Left colon (tissue), 2 donors: ENCODE results near the gene CCDC92B. TPM values are rescaled to one million over a fixed set of nuclear protein-coding genes. Genes with fewer than 3 reads are reported as not detected.
"Not testable (repeated sequence)": the region's sequence is repeated elsewhere in the genome, so short reads cannot be mapped to it uniquely, and the experiment has no call there.

Source experiments
- ATAC-seq: fragments of 200-7000 bp; cut with Tn5 transposase; one replicate; pipeline ENCODE4 v1.9.1; 2020; ENCODE audit warnings: mild to moderate bottlenecking, moderate library complexity
- DNase-seq, 2 donors: peaks; one replicate each; pipeline ENCODE4 v3.0.0-alpha.2; 2020
- intact Hi-C, 2 donors: fragments of 100-400 bp; cut with DNase I in 1 of 2; cut with micrococcal nuclease in 1 of 2; formaldehyde crosslinking; loops; one replicate each; pipeline versions ENCODE4 v1.11.2 to v1.14.0; 2022; cut with DNase I, micrococcal nuclease
- total RNA-seq, 2 donors: library from RNA; stranded (reverse); fragmentation: NEBNext Ultra II Directional; extraction: Animal tissue kit (Norgen Biotek cat#: 25700); gene quantifications; one replicate each; pipeline ENCODE4 v1.2.1, GENCODE V29; 2021
- donor health status: DM: no; HTN: no; CAD: no.
- donor health status: DM: yes; HTN: yes; CAD: no.

Gene CCDC92B
- total RNA-seq, 2 donors from 2014 or later, result 0.92 to 1.5 TPM

- ATAC-seq, result no peak
- peak in 1 of 2 donors; percentile 51 for DNase-seq
- intact Hi-C loops, result no loop called here
Measured at GRCh38 chr17:2707721-2708584, 41.5 kb downstream of the CCDC92B start.

- DNase-seq (no peak), ATAC-seq (no peak)
- intact Hi-C loops, result no loop called here
Measured at GRCh38 chr17:2706911-2707510, 42.4 kb downstream of the CCDC92B start.

GRCh38 chr17:2705888-2706795 is 43.3 kb downstream of the CCDC92B start:
- no peak for ATAC-seq
- intact Hi-C loops, result no loop called here
- DNase-seq, result no peak

GRCh38 chr17:2705263-2705662 is 44.2 kb downstream of the CCDC92B start:
- DNase-seq (no peak), ATAC-seq (no peak)
- intact Hi-C loops, result no loop called here

GRCh38 chr17:2704890-2705248 is 44.6 kb downstream of the CCDC92B start:
- ATAC-seq (no peak), DNase-seq (no peak)
- intact Hi-C loops, result no loop called here

GRCh38 chr17:2704031-2704889 is 45.2 kb downstream of the CCDC92B start:
- intact Hi-C loops, result no loop called here
- ATAC-seq (no peak), DNase-seq (peak in 1 of 2 donors; percentile 19)

- no peak for ATAC-seq
- peak in 1 of 2 donors; percentile 18 for DNase-seq
- intact Hi-C loops, result no loop called here
Measured at GRCh38 chr17:2703606-2704005, 45.8 kb downstream of the CCDC92B start.

GRCh38 chr17:2703181-2703580 is 46.3 kb downstream of the CCDC92B start:
- ATAC-seq (no peak), DNase-seq (no peak)
- intact Hi-C loops, result no loop called here

GRCh38 chr17:2701996-2702741 is 47.3 kb downstream of the CCDC92B start:
- ATAC-seq (no peak), DNase-seq (peak in 1 of 2 donors; percentile 22)
- intact Hi-C loops, result no loop called here

GRCh38 chr17:2701161-2701995 is 48.1 kb downstream of the CCDC92B start:
- intact Hi-C loops, result no loop called here
- no peak for ATAC-seq
- peak in 1 of 2 donors; percentile 22 for DNase-seq

GRCh38 chr17:2700491-2701141 is 48.8 kb downstream of the CCDC92B start:
- intact Hi-C loops, result no loop called here
- ATAC-seq, result no peak
- DNase-seq, result peak in 1 of 2 donors; percentile 17

GRCh38 chr17:2700030-2700490 is 49.4 kb downstream of the CCDC92B start:
- ATAC-seq, result no peak
- DNase-seq, result peak in 1 of 2 donors; percentile 15
- intact Hi-C loops, result no loop called here

- ATAC-seq, intact Hi-C loops: not testable (repeated sequence)
- peak; percentile 0 to 11 for DNase-seq
Measured at GRCh38 chr17:2699216-2699805, 50.1 kb downstream of the CCDC92B start.

- intact Hi-C loops, result no loop called here
- ATAC-seq (no peak), DNase-seq (peak in 1 of 2 donors; percentile 21)
Measured at GRCh38 chr17:2697611-2698162, 51.8 kb downstream of the CCDC92B start.

- DNase-seq (peak in 1 of 2 donors; percentile 24), ATAC-seq (no peak)
- intact Hi-C loops, result no loop called here
Measured at GRCh38 chr17:2695961-2696760, 53.3 kb downstream of the CCDC92B start.
